ENCODE measurements around the gene TAS1R3.
"Not testable (repeated sequence)": the region's sequence is repeated elsewhere in the genome, so short reads cannot be mapped to it uniquely, and the experiment has no call there.

DNA sequence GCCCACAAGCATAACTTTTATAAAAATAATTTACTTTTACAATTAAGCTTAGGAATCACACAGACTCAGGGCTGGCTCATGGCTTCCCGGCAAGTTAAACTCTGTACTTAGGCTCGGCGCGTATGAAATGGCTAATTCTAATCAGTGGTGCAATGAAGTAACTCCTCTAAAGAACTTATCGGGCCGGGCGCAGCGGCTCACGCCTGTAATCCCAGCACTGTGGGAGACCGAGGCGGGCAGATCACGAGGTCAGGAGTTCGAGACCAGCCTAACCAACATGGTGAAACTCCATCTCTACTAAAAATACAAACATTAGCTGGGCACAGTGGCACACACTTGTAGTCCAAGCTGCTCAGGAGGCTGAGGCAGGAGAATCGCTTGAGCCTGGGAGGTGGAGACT is 39.0 kb downstream of the TAS1R3 start:
- TF ChIP-seq, protein P1, sequence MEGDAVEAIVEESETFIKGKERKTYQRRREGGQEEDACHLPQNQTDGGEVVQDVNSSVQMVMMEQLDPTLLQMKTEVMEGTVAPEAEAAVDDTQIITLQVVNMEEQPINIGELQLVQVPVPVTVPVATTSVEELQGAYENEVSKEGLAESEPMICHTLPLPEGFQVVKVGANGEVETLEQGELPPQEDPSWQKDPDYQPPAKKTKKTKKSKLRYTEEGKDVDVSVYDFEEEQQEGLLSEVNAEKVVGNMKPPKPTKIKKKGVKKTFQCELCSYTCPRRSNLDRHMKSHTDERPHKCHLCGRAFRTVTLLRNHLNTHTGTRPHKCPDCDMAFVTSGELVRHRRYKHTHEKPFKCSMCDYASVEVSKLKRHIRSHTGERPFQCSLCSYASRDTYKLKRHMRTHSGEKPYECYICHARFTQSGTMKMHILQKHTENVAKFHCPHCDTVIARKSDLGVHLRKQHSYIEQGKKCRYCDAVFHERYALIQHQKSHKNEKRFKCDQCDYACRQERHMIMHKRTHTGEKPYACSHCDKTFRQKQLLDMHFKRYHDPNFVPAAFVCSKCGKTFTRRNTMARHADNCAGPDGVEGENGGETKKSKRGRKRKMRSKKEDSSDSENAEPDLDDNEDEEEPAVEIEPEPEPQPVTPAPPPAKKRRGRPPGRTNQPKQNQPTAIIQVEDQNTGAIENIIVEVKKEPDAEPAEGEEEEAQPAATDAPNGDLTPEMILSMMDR (IDR thresholded peaks at IDR 0.05; ENCODE audit: low read depth, low read length, missing input control) = not testable (repeated sequence)
- not testable (repeated sequence) for TF ChIP-seq JUND (IDR thresholded peaks at IDR 0.05); EGR1 (IDR thresholded peaks at IDR 0.05; ENCODE audit: low read depth in 2 of 2)

Data from liver (tissue), 3 donors.